Esophagus squamous epithelium (tissue), 5 donors: ENCODE results near the gene BMF. TPM values are rescaled to one million over a fixed set of nuclear protein-coding genes. Genes with fewer than 3 reads are reported as not detected.

ENCODE experiments used
- DNase-seq: peaks from one replicate; lab custom pipeline; 2025; lab: John Stamatoyannopoulos, UW
- H3K27ac ChIP-seq, 4 donors: fragments of 200-600 bp; sonication (generic); one replicate each; pipeline ENCODE4 v1.5.1; 2016 to 2019; ENCODE audit warnings: mild to moderate bottlenecking in 1 of 4
- H3K27me3 ChIP-seq, 4 donors: fragments of 200-600 bp; sonication (generic); 1 replicate in 3 of 4; 2 replicates in 1 of 4; pipeline versions ENCODE4 v1.5.1 to v1.6.0; 2017 to 2021; ENCODE audit warnings: antibody characterized with exemption in 1 of 4
- H3K36me3 ChIP-seq, 3 donors: fragments of 200-600 bp; sonication (generic); one replicate each; pipeline ENCODE4 v1.5.1; 2016 to 2019
- H3K4me1 ChIP-seq, 3 donors: fragments of 200-600 bp; sonication (generic); one replicate each; pipeline ENCODE4 v1.5.1; 2017 to 2019
- H3K4me3 ChIP-seq, 4 donors: fragments of 200-600 bp; sonication (generic); 1 replicate in 3 of 4; 2 replicates in 1 of 4; pipeline ENCODE4 v1.5.1; 2016 to 2019; ENCODE audit warnings: mild to moderate bottlenecking in 2 of 4, moderate library complexity in 1 of 4
- H3K9me3 ChIP-seq, 3 donors: fragments of 200-600 bp; sonication (generic); one replicate each; pipeline ENCODE4 v1.5.1; 2016 to 2019
- CTCF ChIP-seq, 6 experiments: fragments of 450-650 bp in 4 of 6; fragments of 200-600 bp in 2 of 6; sonication (generic) in 2 of 6; IDR thresholded peaks; one replicate each; pipeline ENCODE4 v1.5.1; 2016 to 2019; ENCODE audit warnings: antibody characterized with exemption in 6 of 6, mild to moderate bottlenecking in 4 of 6, moderate library complexity in 4 of 6
- POLR2A ChIP-seq, 4 donors: fragments of 450-650 bp; IDR thresholded peaks; one replicate each; pipeline ENCODE4 v1.6.1; 2017; ENCODE audit warnings: antibody characterized with exemption in 4 of 4, mild to moderate bottlenecking in 4 of 4, moderate library complexity in 3 of 4
- WGBS, 2 donors: methylation state at CpG; one replicate each; pipeline ENCODE4 v1.1.5; 2018; 5-methylcytosine and 5-hydroxymethylcytosine counted together
- intact Hi-C: fragments of 100-400 bp; cut with DNase I; formaldehyde crosslinking; loops from one replicate; pipeline ENCODE4 v1.15.0; 2022
- total RNA-seq, 4 donors: library from RNA; depleted of rRNA; stranded (reverse); fragments of >200 nt; gene quantifications; one replicate each; pipeline ENCODE4 v1.1.0, GENCODE V29; 2016
- donor health status: DM: yes; HTN: yes; CAD: no.

The BMF gene
- total RNA-seq, 4 donors from 2014 or later: 0.31 to 4.4 (median 1.4) TPM

DNA sequence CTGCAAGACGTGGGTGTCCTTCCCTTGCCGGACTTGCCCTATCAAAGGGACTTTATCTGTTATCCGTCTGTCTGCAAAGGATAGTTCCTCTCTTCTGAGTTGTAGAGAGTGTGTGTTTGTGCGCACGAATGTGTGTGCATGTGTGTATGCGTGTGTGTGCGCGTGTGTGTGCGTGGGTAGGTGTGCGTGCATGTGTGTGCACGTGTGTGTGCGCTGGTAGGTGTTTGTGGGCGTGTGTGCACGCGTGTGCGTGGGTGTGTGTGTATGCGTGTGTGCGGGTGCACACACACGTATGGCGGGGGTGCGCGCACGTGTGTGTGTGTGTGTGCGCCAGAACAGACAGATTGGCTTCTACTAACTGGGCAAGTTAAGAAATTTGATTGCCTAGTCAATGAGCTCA, 4.1 kb upstream of the BMF start:
- H3K4me3 ChIP-seq: no peak overlapping the region
- no peaks in the 10 kb centered on the region for H3K9me3 ChIP-seq
- no peak for DNase-seq
- intact Hi-C loops: no loop called here
- peaks cover 5 to 24% (median 6%) of the 10 kb centered on the region in 3 donors for H3K4me1 ChIP-seq
- no peaks in the 10 kb centered on the region for H3K36me3 ChIP-seq
- TF ChIP-seq CTCF (IDR thresholded peaks at IDR 0.05) (no peak), POLR2A (IDR thresholded peaks at IDR 0.05) (no peak)
- no peak overlapping the region for H3K27ac ChIP-seq
- 67 to 80% methylated on average over 14 to 17 of the region's 24 CpGs for WGBS, 2 donors
- peaks cover 0 to 9% (median 0%) of the 10 kb centered on the region in 4 donors for H3K27me3 ChIP-seq

DNA sequence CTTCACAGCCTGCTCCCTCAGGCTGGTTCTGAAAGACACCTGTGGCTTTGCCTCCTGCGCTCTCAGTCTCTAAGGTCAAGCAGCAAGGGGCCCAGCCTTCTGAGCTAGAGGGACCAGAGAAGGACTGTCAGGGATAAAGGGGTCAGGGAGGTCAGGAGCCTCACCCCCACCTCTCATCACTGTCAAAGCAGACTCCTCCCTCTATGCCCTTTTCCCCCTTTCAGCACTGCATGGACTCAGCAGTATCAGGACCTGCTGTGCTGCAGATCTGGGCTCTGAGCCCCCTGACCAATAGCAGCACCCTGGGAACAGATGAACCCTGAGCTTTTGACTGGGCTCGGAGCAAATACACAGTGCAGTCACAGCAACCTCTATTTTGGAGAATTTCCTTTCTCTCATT, 3.2 kb upstream of the BMF start:
- Histone ChIP-seq H3K4me3 (no peak overlapping the region), H3K9me3 (no peaks in the 10 kb centered on the region), H3K4me1 (peaks cover 14 to 33% (median 15%) of the 10 kb centered on the region in 3 donors), H3K27me3 (peaks cover 0 to 5% (median 0%) of the 10 kb centered on the region in 4 donors), H3K36me3 (no peaks in the 10 kb centered on the region), H3K27ac (no peak overlapping the region)
- DNase-seq: no peak
- intact Hi-C loops: no loop called here
- 71 to 92% methylated on average over 2 of the region's 2 CpGs for WGBS, 2 donors
- TF ChIP-seq CTCF (IDR thresholded peaks at IDR 0.05) (no peak), POLR2A (IDR thresholded peaks at IDR 0.05) (no peak)

- WGBS, 2 donors: 88 to 90% methylated on average over 7 to 9 of the region's 9 CpGs
- peaks cover 21 to 41% (median 23%) of the 10 kb centered on the region in 3 donors for H3K4me1 ChIP-seq
- intact Hi-C loops: no loop called here
- TF ChIP-seq CTCF (IDR thresholded peaks at IDR 0.05) (no peak), POLR2A (IDR thresholded peaks at IDR 0.05) (no peak)
- peaks cover 0 to 5% (median 0%) of the 10 kb centered on the region in 4 donors for H3K27me3 ChIP-seq
- no peaks in the 10 kb centered on the region for H3K9me3 ChIP-seq
- H3K4me3 ChIP-seq: no peak overlapping the region
- no peaks in the 10 kb centered on the region for H3K36me3 ChIP-seq
- DNase-seq: no peak
- H3K27ac ChIP-seq: no peak overlapping the region
These were observed 2.3 kb upstream of the BMF start for GRCh38 chr15:40110866-40111550.

GRCh38 chr15:40108061-40108854, 421 bp downstream of the BMF start:
- peaks cover 47 to 64% (median 49%) of the 10 kb centered on the region in 3 donors for H3K4me1 ChIP-seq
- intact Hi-C loops: no loop called here

More at GRCh38 chr15:40108061-40108854, 421 bp downstream of the BMF start:
- TF ChIP-seq POLR2A (IDR thresholded peaks at IDR 0.05) (peak in 3 of 4 donors; percentile 30 to 93 (median 80)), CTCF (IDR thresholded peaks at IDR 0.05) (peak in 1 of 6 experiments; percentile 5)
- Histone ChIP-seq H3K4me3 (peak overlapping the region; percentile 57 to 94 (median 70)), H3K27me3 (peaks cover 0 to 5% (median 0%) of the 10 kb centered on the region in 4 donors), H3K9me3 (no peaks in the 10 kb centered on the region), H3K36me3 (no peaks in the 10 kb centered on the region), H3K27ac (peak overlapping the region; percentile 83 to 93 (median 88))
- DNase-seq: no peak
- 1 to 2% methylated on average over 6 to 14 of the region's 47 CpGs for WGBS, 2 donors
